Ishikawa (cell line): ENCODE data around the gene BTN1A1.

Experiments
- EP300 ChIP-seq: IDR thresholded peaks from 2 replicates; pipeline ENCODE4 v1.6.1; 2012; ENCODE audit warnings: borderline replicate concordance
- FOXM1 ChIP-seq: IDR thresholded peaks from 2 replicates; pipeline ENCODE4 v1.6.1; 2012; ENCODE audit warnings: low read depth, borderline replicate concordance
- TCF12 ChIP-seq: IDR thresholded peaks from 2 replicates; pipeline ENCODE4 v1.6.1; 2012; ENCODE audit warnings: low read depth

- TF ChIP-seq TCF12 = no peak
- TF ChIP-seq FOXM1 = no peak
- TF ChIP-seq EP300 = no peak
Observed at GRCh38 chr6:26478985-26479278, 21.2 kb upstream of the BTN1A1 start.
